ENCODE results near the gene ZNF213. TPM values are rescaled to one million over a fixed set of nuclear protein-coding genes. Genes with fewer than 3 reads are reported as not detected.

ZNF213 gene
- total and polyA plus RNA-seq, 2 experiments from 2014 or later: 2.9 to 10.4 TPM

GRCh38 chr16:3088450-3088849 is 46.4 kb upstream of the ZNF213 start:
- Mint-ChIP-seq H3K27ac (peak overlapping the region; percentile 48; the same call in 1 of the 2 replicates), H3K4me3 (peak overlapping the region; percentile 19; the same call in 1 of the 3 replicates), H3K27me3 (ENCODE audit: insufficient read depth, low read depth, poor library complexity) (peaks cover 24% of the 10 kb centered on the region), H3K4me1 (peaks cover 29% of the 10 kb centered on the region), H3K9me3 (no peaks in the 10 kb centered on the region), H3K36me3 (ENCODE audit: low read depth) (peaks cover 83% of the 10 kb centered on the region)
- DNase-seq (ENCODE audit: low spot score): no peak
- peaks cover 13% of the 10 kb centered on the region; the same call in 1 of the 2 replicates for H3K4me1 ChIP-seq (ENCODE audit: insufficient read depth)
- ATAC-seq: no peak
- peaks cover 39% of the 10 kb centered on the region for H4K20me1 ChIP-seq (replicated peaks; ENCODE audit: insufficient read depth)
- no peaks in the 10 kb centered on the region for H3K9me2 ChIP-seq (ENCODE audit: insufficient read depth)
- no peak overlapping the region for H3K4me2 ChIP-seq
- H3K4me3 ChIP-seq: no peak overlapping the region
- TF ChIP-seq JUNB (IDR thresholded peaks at IDR 0.05; ENCODE audit: unreplicated experiment): no peak
- TF ChIP-seq NANOG (IDR thresholded peaks at IDR 0.05; ENCODE audit: borderline replicate concordance): no peak
- TF ChIP-seq STAT1 (IDR thresholded peaks at IDR 0.05; ENCODE audit: unreplicated experiment): no peak
- no peak for TF ChIP-seq EZH2phosphoT487 (IDR thresholded peaks at IDR 0.05; ENCODE audit: unreplicated experiment)
- no peak for TF ChIP-seq ZNF331 (CRISPR knock-in tag; IDR thresholded peaks at IDR 0.05; ENCODE audit: low read depth)
- no peak for TF ChIP-seq CREB1 (CRISPR knock-in tag; IDR thresholded peaks at IDR 0.05; ENCODE audit: low read depth)
- TF ChIP-seq EZH2 (IDR thresholded peaks at IDR 0.05; ENCODE audit: low read depth, unreplicated experiment): no peak
- no peak for TF ChIP-seq REST (IDR thresholded peaks at IDR 0.05; ENCODE audit: unreplicated experiment)
- no peak for TF ChIP-seq ETS1 (IDR thresholded peaks at IDR 0.05)
- TF ChIP-seq CTCF (conservative IDR thresholded peaks at IDR 0.05; ENCODE audit: low read depth in 2 of 2): no peak
- TF ChIP-seq ZNF462 (CRISPR knock-in tag; IDR thresholded peaks at IDR 0.05): no peak
- no peak for TF ChIP-seq POLR2AphosphoS5 (IDR thresholded peaks at IDR 0.05; ENCODE audit: low read depth)
- no peak for TF ChIP-seq ZNF114 (CRISPR knock-in tag; IDR thresholded peaks at IDR 0.05)
- peak overlapping the region; percentile 84 for H3K27ac ChIP-seq (ENCODE audit: low read depth)
- H3F3A ChIP-seq (replicated peaks; ENCODE audit: low read depth): peaks cover 58% of the 10 kb centered on the region
- H3K36me3 ChIP-seq (ENCODE audit: insufficient read depth): peaks cover 35% of the 10 kb centered on the region
- H2AFZ ChIP-seq: no peak overlapping the region
- H3K79me2 ChIP-seq (replicated peaks; ENCODE audit: insufficient read depth): peaks cover 22% of the 10 kb centered on the region
- no peaks in the 10 kb centered on the region for H3K27me3 ChIP-seq (ENCODE audit: insufficient read depth)
